Measurements from ENCODE around the gene STPG2. TPM values are rescaled to one million over a fixed set of nuclear protein-coding genes. Genes with fewer than 3 reads are reported as not detected.

Gene STPG2
- total RNA-seq, 3 donors from 2014 or later (not counting 1 experiment from before 2014, with no cell fraction given) = 0.23 TPM; not detected in 2

DNA sequence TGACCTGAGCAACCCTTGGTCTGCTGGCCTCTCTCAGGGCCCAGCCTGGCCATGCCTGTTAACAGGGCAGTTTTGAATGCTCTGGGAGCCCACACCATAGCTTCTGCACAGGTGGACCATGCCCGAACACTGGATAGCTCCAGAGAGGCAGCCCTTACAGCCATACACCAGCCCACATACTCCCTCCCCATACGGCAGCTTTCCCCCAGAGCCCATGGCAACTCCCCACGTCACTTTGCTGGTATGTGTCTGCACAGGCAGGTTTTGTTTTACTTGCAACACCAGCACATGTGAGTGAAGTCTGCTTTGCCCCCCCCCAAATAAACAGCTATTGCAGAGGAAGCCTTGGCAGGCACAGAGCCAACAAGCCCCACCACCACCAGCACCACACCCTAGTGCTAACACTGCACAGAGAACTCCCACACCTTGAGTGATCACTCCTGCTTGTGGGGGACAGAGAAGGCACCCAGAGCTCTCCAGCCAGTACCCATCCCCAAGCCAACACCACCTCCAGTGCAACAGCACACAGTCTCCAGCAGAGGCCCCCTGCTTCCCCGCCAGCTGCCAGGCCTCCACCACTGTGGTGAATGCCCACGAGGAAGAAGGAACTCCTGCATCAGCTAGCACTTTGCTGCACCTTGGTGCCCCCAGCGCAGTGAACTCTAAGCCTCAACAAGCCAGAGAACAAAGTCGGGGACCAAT, 87.3 kb downstream of the STPG2 start:
- no peaks in the 10 kb centered on the region for H3K4me1 ChIP-seq (ENCODE audit: control insufficient read depth, insufficient read depth, low read length)
- intact Hi-C loops (cut with micrococcal nuclease) = no loop called here
- Mint-ChIP-seq H3K9me3 (peaks cover 13 to 14% of the 10 kb centered on the region in 2 donors), H3K27me3 (ENCODE audit: low read depth in 2 of 2) (peaks cover 0 to 5% of the 10 kb centered on the region in 2 donors), H3K4me1 (no peaks in the 10 kb centered on the region), H3K27ac (no peak overlapping the region), H3K4me3 (no peak overlapping the region), H3K36me3 (peaks cover 7% of the 10 kb centered on the region)
- no peak for ATAC-seq
- no peak overlapping the region for H3K4me3 ChIP-seq (ENCODE audit: low read length)
- H3K27me3 ChIP-seq (ENCODE audit: control insufficient read depth, insufficient read depth, low read length) = no peaks in the 10 kb centered on the region
- no peak for DNase-seq
- peaks cover 5% of the 10 kb centered on the region for H3K9me3 ChIP-seq (ENCODE audit: control insufficient read depth, insufficient read depth, low read length)
- WGBS (ENCODE audit: insufficient coverage) = 86% methylated on average over 7 of the region's 7 CpGs
- no peaks in the 10 kb centered on the region for H3K36me3 ChIP-seq (ENCODE audit: control insufficient read depth, insufficient read depth, low read length)
- H3K27ac ChIP-seq (ENCODE audit: low read length) = no peak overlapping the region
- TF ChIP-seq, protein P1, sequence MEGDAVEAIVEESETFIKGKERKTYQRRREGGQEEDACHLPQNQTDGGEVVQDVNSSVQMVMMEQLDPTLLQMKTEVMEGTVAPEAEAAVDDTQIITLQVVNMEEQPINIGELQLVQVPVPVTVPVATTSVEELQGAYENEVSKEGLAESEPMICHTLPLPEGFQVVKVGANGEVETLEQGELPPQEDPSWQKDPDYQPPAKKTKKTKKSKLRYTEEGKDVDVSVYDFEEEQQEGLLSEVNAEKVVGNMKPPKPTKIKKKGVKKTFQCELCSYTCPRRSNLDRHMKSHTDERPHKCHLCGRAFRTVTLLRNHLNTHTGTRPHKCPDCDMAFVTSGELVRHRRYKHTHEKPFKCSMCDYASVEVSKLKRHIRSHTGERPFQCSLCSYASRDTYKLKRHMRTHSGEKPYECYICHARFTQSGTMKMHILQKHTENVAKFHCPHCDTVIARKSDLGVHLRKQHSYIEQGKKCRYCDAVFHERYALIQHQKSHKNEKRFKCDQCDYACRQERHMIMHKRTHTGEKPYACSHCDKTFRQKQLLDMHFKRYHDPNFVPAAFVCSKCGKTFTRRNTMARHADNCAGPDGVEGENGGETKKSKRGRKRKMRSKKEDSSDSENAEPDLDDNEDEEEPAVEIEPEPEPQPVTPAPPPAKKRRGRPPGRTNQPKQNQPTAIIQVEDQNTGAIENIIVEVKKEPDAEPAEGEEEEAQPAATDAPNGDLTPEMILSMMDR (IDR thresholded peaks at IDR 0.05) = no peak

DNA sequence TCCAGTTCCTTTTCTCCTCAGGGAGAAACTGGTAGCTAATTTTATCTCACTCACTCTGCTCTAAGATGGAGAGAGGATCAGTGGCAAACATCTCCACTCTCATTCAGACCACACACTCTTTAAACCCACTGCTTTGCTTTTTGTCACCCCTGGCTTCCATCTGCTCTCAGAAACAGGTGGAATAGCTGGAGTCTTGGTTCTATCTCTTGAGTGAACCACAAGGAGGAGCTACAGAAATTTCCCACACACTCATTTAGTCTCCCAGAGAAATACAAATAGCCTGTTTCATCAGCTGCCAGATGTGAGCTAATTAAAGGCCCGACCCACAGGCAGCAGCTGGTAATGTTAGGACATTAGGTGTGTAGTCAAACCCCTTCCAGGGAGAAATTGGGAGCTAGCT, 96.6 kb downstream of the STPG2 start:
- H3K27me3 ChIP-seq (ENCODE audit: control insufficient read depth, insufficient read depth, low read length) = no peaks in the 10 kb centered on the region
- H3K9me3 ChIP-seq (ENCODE audit: control insufficient read depth, insufficient read depth, low read length) = no peaks in the 10 kb centered on the region
- H3K4me3 ChIP-seq (ENCODE audit: low read length) = no peak overlapping the region
- intact Hi-C loops (cut with micrococcal nuclease) = no loop called here
- no peak overlapping the region for H3K4me3 Mint-ChIP-seq
- 67% methylated on average over 1 of the region's 1 CpG for WGBS (ENCODE audit: insufficient coverage)
- H3K27me3 Mint-ChIP-seq (ENCODE audit: low read depth in 2 of 2) = no peaks in the 10 kb centered on the region
- no peak overlapping the region for H3K27ac ChIP-seq (ENCODE audit: low read length)
- no peak overlapping the region for H3K27ac Mint-ChIP-seq
- H3K36me3 Mint-ChIP-seq = peaks cover 8% of the 10 kb centered on the region
- H3K4me1 Mint-ChIP-seq = no peaks in the 10 kb centered on the region
- no peak for DNase-seq
- no peak for ATAC-seq
- no peaks in the 10 kb centered on the region for H3K4me1 ChIP-seq (ENCODE audit: control insufficient read depth, insufficient read depth, low read length)
- H3K36me3 ChIP-seq (ENCODE audit: control insufficient read depth, insufficient read depth, low read length) = no peaks in the 10 kb centered on the region
- peaks cover 4 to 8% of the 10 kb centered on the region in 2 donors for H3K9me3 Mint-ChIP-seq
- TF ChIP-seq, protein P1 (IDR thresholded peaks at IDR 0.05) = no peak

DNA sequence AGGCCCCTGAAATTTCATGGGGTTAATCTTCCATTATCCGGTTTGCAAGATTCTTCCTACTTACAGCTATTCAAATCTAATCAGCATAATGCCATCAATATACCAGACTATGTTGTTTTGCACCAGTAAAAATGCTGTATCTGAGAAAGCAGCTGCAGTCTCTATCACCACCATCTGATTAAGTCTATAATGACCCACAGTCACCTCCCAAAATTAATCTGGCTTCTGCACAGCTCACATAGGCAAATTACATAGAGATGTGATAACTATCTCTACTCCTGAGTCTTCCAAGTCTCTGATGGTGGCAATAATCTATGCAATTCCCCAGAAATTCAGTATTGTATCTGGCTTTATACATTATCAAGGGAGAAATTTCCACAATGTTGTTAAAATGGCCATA, 113.2 kb downstream of the STPG2 start:
- Mint-ChIP-seq H3K4me1 (no peaks in the 10 kb centered on the region), H3K9me3 (peaks cover 16 to 25% of the 10 kb centered on the region in 2 donors), H3K36me3 (no peaks in the 10 kb centered on the region), H3K27ac (no peak overlapping the region), H3K4me3 (no peak overlapping the region), H3K27me3 (ENCODE audit: low read depth in 2 of 2) (no peaks in the 10 kb centered on the region)
- Histone ChIP-seq H3K4me1 (ENCODE audit: control insufficient read depth, insufficient read depth, low read length) (no peaks in the 10 kb centered on the region), H3K36me3 (ENCODE audit: control insufficient read depth, insufficient read depth, low read length) (no peaks in the 10 kb centered on the region), H3K4me3 (ENCODE audit: low read length) (no peak overlapping the region), H3K9me3 (ENCODE audit: control insufficient read depth, insufficient read depth, low read length) (peaks cover 6% of the 10 kb centered on the region), H3K27ac (ENCODE audit: low read length) (no peak overlapping the region), H3K27me3 (ENCODE audit: control insufficient read depth, insufficient read depth, low read length) (no peaks in the 10 kb centered on the region)
- intact Hi-C loops (cut with micrococcal nuclease) = no loop called here
- 80% methylated on average over 1 of the region's 1 CpG for WGBS (ENCODE audit: insufficient coverage)
- ATAC-seq = no peak
- TF ChIP-seq, protein P1 (IDR thresholded peaks at IDR 0.05) = no peak
- DNase-seq = no peak

DNA sequence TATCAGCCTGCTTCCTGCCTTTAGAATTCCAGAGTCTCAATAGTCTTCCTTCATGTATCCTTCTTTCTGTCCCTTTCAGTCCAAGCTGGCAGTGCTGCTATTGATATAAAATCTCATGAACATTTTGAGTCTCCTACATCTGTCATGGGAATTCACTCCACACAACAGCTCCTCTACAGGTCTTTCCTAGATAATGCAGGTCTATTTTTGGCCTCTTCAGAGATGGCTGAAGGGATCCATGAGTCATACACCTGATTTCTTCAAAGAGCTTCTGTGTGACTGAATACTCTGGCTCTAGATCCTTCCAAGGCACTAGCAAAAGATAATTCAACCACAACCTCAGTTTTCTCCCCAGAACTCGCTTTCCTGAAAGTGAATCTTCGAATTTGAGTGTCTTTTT, 115.4 kb downstream of the STPG2 start:
- no CpG with 5 or more reads among the region's 2 CpGs for WGBS (ENCODE audit: insufficient coverage)
- no peak overlapping the region for H3K27ac Mint-ChIP-seq

More for the DNA sequence above, 115.4 kb downstream of the STPG2 start:
- intact Hi-C loops (cut with micrococcal nuclease) = no loop called here
- Histone ChIP-seq H3K9me3 (ENCODE audit: control insufficient read depth, insufficient read depth, low read length) (peaks cover 6% of the 10 kb centered on the region), H3K27ac (ENCODE audit: low read length) (no peak overlapping the region), H3K27me3 (ENCODE audit: control insufficient read depth, insufficient read depth, low read length) (no peaks in the 10 kb centered on the region), H3K36me3 (ENCODE audit: control insufficient read depth, insufficient read depth, low read length) (no peaks in the 10 kb centered on the region), H3K4me3 (ENCODE audit: low read length) (no peak overlapping the region), H3K4me1 (ENCODE audit: control insufficient read depth, insufficient read depth, low read length) (no peaks in the 10 kb centered on the region)
- DNase-seq = no peak
- Mint-ChIP-seq H3K36me3 (peaks cover 6% of the 10 kb centered on the region), H3K9me3 (peaks cover 15 to 28% of the 10 kb centered on the region in 2 donors), H3K4me1 (no peaks in the 10 kb centered on the region), H3K4me3 (no peak overlapping the region), H3K27me3 (ENCODE audit: low read depth in 2 of 2) (no peaks in the 10 kb centered on the region)
- TF ChIP-seq, protein P1 (IDR thresholded peaks at IDR 0.05) = no peak
- no peak for ATAC-seq
